MCF 10A (cell line): Measurements from ENCODE around the gene PRRX1. TPM values are rescaled to one million over a fixed set of nuclear protein-coding genes. Genes with fewer than 3 reads are reported as not detected.

ENCODE experiments used
- BruUV-seq: library from RNA; stranded (reverse); fragments of 400-500 nt; replicated peaks from 2 replicates; lab custom pipeline; 2021; lab: Mats Ljungman, UMichigan
- CTCF ChIA-PET: fragments of 300-600 bp; sonication (Branson Sonifier 250); formaldehyde crosslinking; extraction: SDS; loops from one replicate; lab custom pipeline; 2021; ENCODE audit warnings: antibody characterized with exemption, inconsistent platforms; lab: Yijun Ruan, JAX
- POLR2A ChIA-PET: fragments of 300-600, 350-650 bp; sonication (Branson Sonifier 250); formaldehyde crosslinking; extraction: SDS; loops from one replicate; lab custom pipeline; 2020; ENCODE audit warnings: antibody characterized with exemption, inconsistent platforms; lab: Yijun Ruan, JAX
- DNase-seq: peaks from one replicate; pipeline ENCODE4 v3.0.0-alpha.2; 2018; ENCODE audit not compliant: unreplicated experiment
- H3K27ac Mint-ChIP-seq: one replicate; pipeline ENCODE4 v1.8.0; 2022; ENCODE audit warnings: mild to moderate bottlenecking, low read depth, mixed read lengths; ENCODE audit not compliant: unreplicated experiment
- H3K27me3 Mint-ChIP-seq: one replicate; pipeline ENCODE4 v1.8.0; 2022; ENCODE audit warnings: mixed read lengths; ENCODE audit not compliant: insufficient read depth, unreplicated experiment
- H3K36me3 Mint-ChIP-seq: one replicate; pipeline ENCODE4 v1.8.0; 2022; ENCODE audit warnings: mild to moderate bottlenecking, moderate library complexity, mixed read lengths; ENCODE audit not compliant: insufficient read depth, unreplicated experiment
- H3K4me1 Mint-ChIP-seq: one replicate; pipeline ENCODE4 v1.8.0; 2022; ENCODE audit warnings: mixed read lengths; ENCODE audit not compliant: insufficient read depth, unreplicated experiment
- H3K4me3 Mint-ChIP-seq: one replicate; pipeline ENCODE4 v1.8.0; 2022; ENCODE audit warnings: mild to moderate bottlenecking, moderate library complexity, mixed read lengths; ENCODE audit not compliant: unreplicated experiment
- H3K9me3 Mint-ChIP-seq: one replicate; pipeline ENCODE4 v1.8.0; 2022; ENCODE audit warnings: mixed read lengths; ENCODE audit not compliant: unreplicated experiment
- CTCF ChIP-seq: fragments of 200-600 bp; IDR thresholded peaks from one replicate; pipeline ENCODE4 v1.8.0; 2022; ENCODE audit warnings: antibody characterized with exemption, mild to moderate bottlenecking; ENCODE audit not compliant: unreplicated experiment
- intact Hi-C: fragments of 100-400 bp; cut with micrococcal nuclease; formaldehyde crosslinking; loops from 2 replicates; pipeline ENCODE4 v1.14.1; 2022
- total RNA-seq: library from RNA; stranded (reverse); gene quantifications from 2 replicates; pipeline ENCODE4 v1.2.3, GENCODE V29; 2022

The PRRX1 gene
- total RNA-seq, 1 experiment from 2014 or later = not detected

- no peaks in the 10 kb centered on the region for H3K27me3 Mint-ChIP-seq
- peaks cover 8% of the 10 kb centered on the region for H3K4me1 Mint-ChIP-seq
- POLR2A ChIA-PET = no interaction called here
- H3K9me3 Mint-ChIP-seq = no peaks in the 10 kb centered on the region
- no peak overlapping the region for H3K27ac Mint-ChIP-seq
- H3K4me3 Mint-ChIP-seq = no peak overlapping the region
- intact Hi-C loops = loop anchor here (10.0 kb wide), 1 partner anchor 627 kb away; the partner anchor contains the start of gene KIFAP3
- TF ChIP-seq CTCF = no peak
- CTCF ChIA-PET = no interaction called here
- no peaks in the 10 kb centered on the region for H3K36me3 Mint-ChIP-seq
- no peak for DNase-seq
- BruUV-seq = no TSS peak
Measured at GRCh38 chr1:170701962-170702361, 38.0 kb downstream of the PRRX1 start.

GRCh38 chr1:170703591-170703990 is 39.7 kb downstream of the PRRX1 start:
- Mint-ChIP-seq H3K27ac (no peak overlapping the region), H3K27me3 (no peaks in the 10 kb centered on the region), H3K4me1 (peaks cover 20% of the 10 kb centered on the region), H3K4me3 (no peak overlapping the region), H3K36me3 (no peaks in the 10 kb centered on the region), H3K9me3 (no peaks in the 10 kb centered on the region)
- DNase-seq = no peak
- intact Hi-C loops = loop anchor here (10.0 kb wide), 1 partner anchor 629 kb away; the partner anchor contains the start of gene KIFAP3
- no TSS peak for BruUV-seq
- POLR2A ChIA-PET = no interaction called here
- CTCF ChIA-PET = interaction anchor here (0.6 to 1.0 kb wide), 4 partner anchors 10 to 226 kb away, joined by 3 to 4 read pairs (median 3); no protein-coding TSS in a partner anchor
- TF ChIP-seq CTCF = no peak

GRCh38 chr1:170704256-170704655 is 40.3 kb downstream of the PRRX1 start:
- H3K27me3 Mint-ChIP-seq = no peaks in the 10 kb centered on the region
- intact Hi-C loops = loop anchor here (10.0 kb wide), 1 partner anchor 629 kb away; the partner anchor contains the start of gene KIFAP3
- H3K9me3 Mint-ChIP-seq = no peaks in the 10 kb centered on the region
- H3K36me3 Mint-ChIP-seq = no peaks in the 10 kb centered on the region
- no peak overlapping the region for H3K27ac Mint-ChIP-seq
- no peak for DNase-seq
- POLR2A ChIA-PET = no interaction called here
- no peak for TF ChIP-seq CTCF
- H3K4me3 Mint-ChIP-seq = no peak overlapping the region
- no TSS peak for BruUV-seq
- CTCF ChIA-PET = interaction anchor here (0.6 to 1.7 kb wide), 4 partner anchors 12 to 226 kb away, joined by 3 to 12 read pairs (median 3); no protein-coding TSS in a partner anchor
- peaks cover 27% of the 10 kb centered on the region for H3K4me1 Mint-ChIP-seq

- POLR2A ChIA-PET = no interaction called here
- no TSS peak for BruUV-seq
- H3K27me3 Mint-ChIP-seq = no peaks in the 10 kb centered on the region
- no peaks in the 10 kb centered on the region for H3K36me3 Mint-ChIP-seq
- no peak overlapping the region for H3K4me3 Mint-ChIP-seq
- DNase-seq = no peak
- intact Hi-C loops = loop anchor here (5.0 to 10.0 kb wide), 2 partner anchors 174 to 631 kb away; partner anchors contain the start of genes GORAB and KIFAP3
- H3K9me3 Mint-ChIP-seq = no peaks in the 10 kb centered on the region
- CTCF ChIA-PET = interaction anchor here (1.4 to 1.7 kb wide), 2 partner anchors 16 to 17 kb away, joined by 9 to 12 read pairs; no protein-coding TSS in a partner anchor
- no peak overlapping the region for H3K27ac Mint-ChIP-seq
- peaks cover 28% of the 10 kb centered on the region for H3K4me1 Mint-ChIP-seq
- TF ChIP-seq CTCF = no peak
Measured at GRCh38 chr1:170705981-170706380, 42.0 kb downstream of the PRRX1 start.
